GM19035 (cell line): ENCODE data around the gene MMAB.

Experiments
- ATAC-seq: cut with Tn5 transposase; IDR thresholded peaks from one replicate; pipeline ENCODE4 v1.9.1; 2021; ENCODE audit not compliant: unreplicated experiment

Gene MMAB

DNA sequence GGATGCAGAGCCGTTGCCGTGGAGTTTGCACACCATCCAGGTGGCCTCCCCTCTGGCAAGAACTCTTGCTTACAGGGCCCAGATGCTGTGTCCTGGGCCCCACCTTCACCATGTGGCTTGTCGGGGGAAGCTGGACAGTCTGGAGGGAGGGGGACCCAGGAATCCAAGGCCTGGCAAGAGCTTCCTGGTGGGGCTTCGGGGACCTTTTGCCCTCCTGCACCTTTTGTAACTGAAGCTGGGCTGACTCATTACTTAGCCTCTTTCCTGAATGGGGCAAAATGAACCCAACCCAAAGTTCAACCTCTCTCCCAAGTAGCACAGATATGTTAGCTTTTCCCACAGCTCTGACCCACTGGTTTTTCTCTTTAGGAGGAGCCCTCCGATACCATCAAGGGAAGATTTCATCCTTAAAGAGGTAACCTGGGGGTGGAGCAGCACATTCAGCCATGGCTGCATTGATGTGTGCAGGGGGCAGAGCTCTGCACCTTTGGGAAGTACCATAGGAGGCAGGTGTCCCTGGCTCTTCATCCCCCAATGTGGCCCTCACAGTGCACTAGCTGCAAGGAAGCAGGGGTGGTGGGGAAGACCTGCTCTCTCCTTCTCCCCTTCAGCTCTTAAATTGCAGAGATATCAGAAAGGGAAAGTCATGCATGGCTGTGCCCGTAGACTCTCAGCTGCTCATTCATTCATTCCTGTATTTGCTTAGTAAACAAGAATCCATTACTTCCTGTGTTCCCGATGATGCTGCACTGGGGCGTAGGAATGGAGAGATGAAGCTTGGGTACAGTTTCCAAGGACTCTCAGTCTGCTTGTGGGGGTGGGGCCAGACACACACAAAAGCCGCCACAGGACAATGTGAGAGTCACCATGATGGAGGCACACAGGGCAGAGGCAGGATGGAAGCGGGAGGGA lies 13.3 kb upstream of the MMAB start:
- ATAC-seq: no peak

DNA sequence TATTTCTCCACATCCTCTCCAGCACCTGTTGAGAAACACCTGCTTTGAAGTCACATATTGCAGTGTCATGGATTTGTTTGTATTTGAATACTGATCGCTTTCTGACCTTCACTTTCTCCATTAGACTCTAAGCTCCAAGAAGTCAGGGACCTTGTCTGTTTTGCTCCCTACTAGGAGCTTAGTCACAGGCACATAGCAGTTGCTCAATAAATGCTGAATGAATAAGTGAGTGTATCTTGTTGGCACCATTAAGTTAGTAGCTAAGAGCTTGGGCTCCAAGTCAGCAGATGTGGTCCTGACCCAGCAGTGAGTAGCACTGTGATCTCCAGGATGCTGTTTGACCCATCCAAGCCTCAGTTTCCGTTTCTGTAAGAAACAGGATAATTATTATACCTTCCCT lies 10.4 kb upstream of the MMAB start:
- ATAC-seq: no peak

DNA sequence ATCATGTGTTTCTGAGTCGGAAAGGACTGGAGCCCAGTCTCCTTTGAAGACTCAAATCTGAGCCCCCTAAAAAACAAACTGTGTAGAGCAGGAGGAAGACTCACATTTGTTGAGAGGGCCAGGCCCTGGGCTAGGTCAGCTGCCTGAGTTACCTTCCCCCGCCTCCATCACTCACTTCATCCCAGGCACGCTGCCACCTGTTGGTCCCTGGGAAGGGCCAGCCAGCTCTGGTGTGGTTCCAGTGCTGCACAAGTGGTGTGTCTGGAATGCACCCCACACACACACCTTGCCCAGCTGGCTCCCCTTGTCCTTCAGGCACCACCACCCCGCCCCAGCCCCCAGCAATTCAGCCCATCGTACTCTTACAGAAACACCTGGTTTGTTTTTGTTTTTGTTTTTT lies 9.3 kb upstream of the MMAB start:
- ATAC-seq: no peak

DNA sequence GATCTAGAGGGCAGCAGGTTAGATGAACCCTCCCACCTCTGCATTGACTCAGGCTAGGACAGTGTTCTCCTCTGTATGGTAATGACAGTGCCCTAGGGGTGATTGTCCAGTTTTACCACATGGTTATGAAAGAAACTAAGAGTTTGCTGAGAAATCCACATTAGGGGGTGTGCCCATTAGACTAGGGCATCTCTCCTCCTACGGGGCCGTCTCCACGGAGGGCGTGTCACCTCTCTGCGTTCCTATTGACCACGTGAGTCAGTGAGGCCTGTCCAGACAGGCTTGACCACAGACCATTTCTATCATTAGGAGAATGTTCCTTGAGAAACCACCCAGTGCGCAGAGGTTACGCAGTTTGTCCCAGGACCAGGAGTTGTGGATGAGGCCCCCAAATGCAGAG lies 8.6 kb upstream of the MMAB start:
- ATAC-seq: no peak

DNA sequence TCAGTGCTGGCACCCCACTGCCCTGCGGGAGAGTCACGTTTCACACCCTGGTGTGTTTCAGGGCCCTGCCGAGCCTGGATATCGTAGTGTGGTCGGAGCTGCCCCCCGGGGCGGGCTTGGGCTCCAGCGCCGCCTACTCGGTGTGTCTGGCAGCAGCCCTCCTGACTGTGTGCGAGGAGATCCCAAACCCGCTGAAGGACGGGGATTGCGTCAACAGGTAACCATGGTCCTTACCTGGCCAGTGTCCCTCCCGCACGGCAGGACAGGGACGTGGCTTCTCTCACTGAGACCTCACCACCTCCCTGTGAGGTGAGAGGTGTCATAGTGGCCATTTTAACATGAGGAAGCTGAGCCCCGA lies 8.0 kb upstream of the MMAB start:
- no peak for ATAC-seq

DNA sequence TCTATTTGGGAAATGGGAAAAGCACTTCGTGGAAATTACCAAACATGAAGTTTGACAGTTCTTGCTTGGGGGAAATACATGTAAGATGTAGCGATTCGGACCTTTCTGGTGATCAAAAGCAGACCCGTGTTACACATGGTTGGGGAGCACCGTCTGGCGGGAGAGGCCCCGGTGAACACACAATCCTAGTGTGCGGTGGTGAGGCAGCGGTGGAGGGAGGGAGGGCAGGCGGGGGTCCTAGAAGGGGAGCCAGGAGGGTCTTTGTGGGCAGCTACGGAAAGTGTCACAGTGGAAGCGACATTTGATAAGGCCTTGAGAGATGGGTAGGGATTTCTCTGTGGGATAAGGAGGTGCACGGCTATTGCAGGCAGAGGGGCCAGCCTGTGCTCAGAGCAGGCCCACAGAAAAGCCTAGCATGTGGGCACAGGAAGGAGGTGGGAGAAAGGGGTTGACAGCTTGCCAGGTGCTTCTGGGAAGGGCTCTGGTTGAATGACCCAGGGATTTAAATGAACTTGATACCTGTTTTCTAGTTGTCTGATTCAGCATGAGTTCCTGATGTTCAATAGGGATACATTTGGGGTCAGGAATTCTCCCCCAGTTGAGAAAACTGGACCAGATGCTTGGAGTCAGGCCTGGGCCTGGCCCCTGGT lies 7.5 kb upstream of the MMAB start:
- ATAC-seq: no peak

DNA sequence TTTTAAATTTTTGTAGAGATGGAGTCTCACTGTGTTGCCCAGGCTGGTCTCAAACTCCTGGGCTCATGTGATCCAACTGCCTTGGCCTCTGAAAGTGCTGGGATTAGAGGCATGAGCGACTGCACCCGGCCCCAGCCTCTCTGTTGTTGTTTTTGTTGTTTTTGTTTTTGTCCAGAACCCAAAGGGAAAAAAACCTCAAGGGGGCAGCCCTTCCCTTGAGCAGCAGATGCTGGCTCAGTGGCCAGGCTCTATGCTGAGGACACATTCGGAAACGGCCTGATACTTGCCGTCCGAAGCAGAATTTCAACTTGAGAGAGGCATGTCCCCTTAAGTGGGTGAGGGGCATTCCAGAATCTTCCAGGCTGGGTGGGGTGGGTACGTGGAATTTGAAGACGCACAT lies 7.0 kb upstream of the MMAB start:
- no peak for ATAC-seq

DNA sequence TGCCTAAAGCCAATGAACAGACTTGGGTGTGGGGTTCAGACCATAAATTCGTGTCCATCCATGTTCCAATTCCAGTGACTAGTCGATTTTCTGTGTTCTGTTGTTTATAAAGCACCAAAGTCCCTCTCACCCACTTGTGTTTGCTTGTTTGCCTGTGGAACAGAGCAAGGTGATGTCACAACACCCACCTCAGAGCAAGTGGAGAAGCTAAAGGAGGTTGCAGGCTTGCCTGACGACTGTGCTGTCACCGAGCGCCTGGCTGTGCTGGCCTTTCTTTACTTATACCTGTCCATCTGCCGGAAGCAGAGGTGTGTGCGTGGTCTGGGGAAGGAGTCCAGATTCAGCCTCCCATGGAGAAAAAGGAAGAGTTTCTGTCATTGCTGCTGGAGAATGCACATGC lies 6.3 kb upstream of the MMAB start:
- ATAC-seq: no peak

DNA sequence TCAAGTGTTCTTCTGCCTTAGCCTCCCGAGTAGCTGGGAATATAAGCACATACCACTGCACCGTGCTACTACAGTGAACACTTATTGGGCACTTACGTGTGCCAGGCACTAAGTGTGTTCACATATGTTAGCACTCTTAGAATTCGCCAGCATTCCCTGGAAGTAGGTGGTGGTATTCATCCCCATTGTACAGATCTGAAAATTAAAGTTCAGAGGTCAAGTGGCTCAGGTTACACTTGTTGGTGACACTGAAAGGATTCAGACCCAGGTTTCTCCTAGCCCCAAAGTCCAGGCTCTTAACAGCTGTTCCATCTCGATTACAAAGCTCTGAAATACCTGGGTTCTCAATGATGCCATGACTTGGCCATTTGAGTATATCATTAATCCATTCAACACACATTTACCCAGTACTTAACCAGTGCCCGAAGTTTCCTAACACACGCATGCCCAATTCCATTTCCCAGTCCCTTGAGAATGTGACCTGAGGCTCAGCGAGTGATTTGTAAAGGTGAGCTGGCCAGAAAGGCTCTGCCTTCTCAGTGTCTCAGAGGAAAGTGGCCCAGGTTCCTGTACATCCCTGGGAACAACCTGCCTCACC lies 5.1 kb upstream of the MMAB start:
- no peak for ATAC-seq

DNA sequence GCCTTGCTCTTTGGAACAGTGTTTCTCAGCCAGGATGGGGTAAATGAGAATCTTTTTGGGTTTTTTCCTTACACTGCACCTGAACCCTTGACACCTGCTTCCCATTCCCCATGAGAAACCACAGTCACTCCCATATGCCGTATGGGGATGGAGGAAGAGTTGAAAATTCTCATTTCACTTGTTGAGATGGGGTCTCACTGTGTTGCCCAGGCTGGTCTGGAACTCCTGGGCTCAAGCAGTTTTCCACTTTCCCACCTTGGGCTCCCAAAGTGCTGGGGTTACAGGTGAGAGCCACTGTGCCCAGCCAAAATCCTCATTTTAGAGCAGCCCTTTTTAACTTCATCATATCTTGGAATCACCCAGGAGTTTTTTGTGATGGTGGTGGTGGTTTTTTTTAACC lies 4.0 kb upstream of the MMAB start:
- no peak for ATAC-seq

DNA sequence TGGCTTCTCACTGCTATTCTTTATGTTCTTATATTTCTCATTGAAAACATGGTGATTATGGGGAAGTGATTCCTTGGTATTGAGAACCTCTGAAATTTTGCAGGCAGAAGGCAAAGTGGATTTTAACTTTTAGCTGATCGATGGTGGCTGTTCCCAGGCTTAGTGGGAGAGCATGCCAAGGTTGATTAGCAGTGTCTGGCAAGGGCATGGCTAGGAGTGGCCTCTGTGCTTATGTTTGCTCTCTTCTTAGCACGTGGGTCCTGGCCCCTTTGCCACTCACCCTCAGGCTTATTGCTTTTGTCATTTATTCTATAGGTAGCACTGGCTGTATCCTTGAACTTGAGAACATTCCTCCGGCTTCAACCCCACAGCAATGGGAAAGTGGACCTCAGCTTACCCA lies 2.4 kb upstream of the MMAB start:
- ATAC-seq: no peak

DNA sequence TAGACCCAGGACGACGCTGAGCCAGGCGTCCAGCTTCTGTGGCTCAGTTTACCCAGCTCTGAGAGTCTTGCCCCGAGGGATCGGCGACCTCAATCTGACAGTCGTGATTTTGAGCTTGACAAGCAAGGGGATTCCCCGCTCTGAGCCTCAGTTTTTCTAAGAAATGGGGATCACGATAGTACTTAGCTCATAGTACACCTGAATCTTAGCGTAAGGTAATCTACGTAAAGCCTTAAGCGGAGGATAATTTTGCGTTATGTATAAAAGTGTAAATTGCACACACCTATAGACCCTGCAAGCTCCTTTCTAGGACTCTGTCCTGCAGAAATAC lies 575 bp upstream of the MMAB start:
- ATAC-seq: peak; percentile 19

DNA sequence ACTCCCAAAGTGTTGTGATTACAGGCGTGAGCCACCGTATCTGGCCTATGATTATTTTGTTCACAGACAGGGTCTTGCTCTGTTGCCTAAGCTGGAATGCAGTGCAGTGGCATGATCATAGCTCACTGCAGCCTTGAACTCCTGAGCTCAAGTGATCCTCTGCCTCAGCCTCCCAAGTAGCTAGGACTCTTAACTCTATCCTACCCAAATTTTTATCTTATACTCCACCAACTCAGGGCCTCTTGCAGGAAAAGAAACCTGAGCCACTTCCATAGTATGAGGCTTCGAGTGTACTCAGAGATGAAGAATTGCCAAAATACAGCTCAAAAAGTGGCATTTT lies 828 bp downstream of the MMAB start:
- no peak for ATAC-seq

DNA sequence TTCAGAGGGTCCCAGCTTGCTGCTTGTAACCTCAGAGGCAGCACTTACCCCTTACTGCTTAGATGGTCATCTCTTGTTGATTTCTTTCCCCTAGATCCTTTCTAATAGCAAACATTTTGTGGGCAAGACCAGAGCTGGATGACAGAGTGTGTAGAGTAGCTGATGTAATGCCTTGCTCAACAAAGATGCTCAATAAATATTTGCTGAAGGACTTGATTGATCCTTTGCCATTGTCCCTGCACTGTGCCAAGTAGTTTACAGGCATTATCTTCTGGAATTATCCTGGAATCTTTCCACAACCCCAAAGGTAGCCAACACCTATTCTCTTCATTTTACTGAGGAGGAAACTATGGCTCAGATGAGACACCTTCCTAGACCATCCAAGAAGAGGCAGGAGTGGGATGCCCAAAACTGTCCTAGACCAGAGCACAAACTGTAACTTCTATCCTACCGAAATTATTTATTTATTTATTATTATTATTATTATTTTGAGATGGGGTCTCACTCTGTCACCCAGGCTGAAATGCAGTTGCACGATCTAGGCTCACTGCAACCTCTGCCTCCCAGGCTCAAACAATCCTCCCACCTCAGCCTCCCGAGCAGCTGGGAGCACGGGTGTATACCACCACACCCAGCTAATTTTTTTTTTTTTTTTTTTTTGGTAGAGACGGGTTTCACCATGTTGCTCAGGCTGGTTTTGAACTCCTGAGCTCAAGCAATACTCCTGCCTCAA lies 1.4 kb downstream of the MMAB start:
- ATAC-seq: no peak

DNA sequence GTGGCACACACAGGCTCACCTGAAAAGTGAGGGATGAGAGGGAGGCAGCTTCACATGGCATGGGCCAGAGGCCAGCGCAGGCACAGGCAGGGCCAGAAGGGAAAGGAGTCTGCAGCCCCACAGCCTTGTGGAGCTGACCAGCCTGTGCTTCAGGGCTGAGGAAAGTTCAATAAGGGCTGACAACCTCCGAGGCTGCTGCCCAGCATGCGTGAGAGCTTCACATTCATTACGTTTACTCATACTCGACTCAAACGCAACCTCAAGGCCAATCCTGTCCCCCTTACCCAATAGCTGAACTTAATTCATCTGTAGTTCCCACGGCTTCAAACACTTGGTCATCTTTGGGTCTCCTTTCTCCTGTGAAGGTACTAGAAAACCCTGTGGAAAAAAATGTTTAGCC lies 4.8 kb downstream of the MMAB start:
- ATAC-seq: no peak

DNA sequence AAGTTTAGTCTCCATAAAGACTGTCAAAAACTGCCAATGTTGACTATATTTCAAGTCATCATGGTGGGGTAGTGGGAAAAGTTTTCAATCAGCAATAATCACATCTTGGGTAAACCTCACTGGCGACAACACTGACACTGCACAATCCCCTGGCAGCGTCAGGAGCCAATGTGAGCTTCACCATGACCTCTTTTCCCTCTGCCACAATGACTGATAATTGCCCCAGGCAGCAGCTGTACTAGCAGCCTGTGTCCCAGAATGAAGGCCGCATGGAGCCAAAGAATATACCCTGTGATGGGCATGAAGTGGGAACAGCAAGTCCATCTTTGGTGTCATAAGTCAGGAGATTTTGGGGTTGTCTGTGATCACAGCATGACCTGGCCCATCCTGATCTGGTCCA lies 5.3 kb downstream of the MMAB start:
- no peak for ATAC-seq

DNA sequence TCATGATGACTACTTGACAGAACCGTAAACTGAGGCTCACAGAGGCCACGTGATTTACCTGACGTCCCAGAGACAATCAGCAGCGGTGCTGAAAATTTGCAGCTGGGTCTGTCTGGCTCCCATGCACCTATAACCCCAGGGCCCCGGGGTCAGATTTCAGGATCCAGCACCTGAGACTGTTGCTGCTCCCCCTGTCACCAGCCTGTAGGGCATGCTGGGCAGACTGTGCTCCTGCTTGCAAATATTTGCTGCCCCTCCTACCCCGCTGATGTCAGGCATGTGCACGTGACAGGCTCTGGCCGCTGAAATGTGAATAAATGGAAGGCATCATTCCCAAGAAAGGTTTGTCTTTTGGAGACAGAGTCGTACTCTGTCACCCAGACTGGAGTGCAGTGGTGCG lies 6.0 kb downstream of the MMAB start:
- no peak for ATAC-seq

DNA sequence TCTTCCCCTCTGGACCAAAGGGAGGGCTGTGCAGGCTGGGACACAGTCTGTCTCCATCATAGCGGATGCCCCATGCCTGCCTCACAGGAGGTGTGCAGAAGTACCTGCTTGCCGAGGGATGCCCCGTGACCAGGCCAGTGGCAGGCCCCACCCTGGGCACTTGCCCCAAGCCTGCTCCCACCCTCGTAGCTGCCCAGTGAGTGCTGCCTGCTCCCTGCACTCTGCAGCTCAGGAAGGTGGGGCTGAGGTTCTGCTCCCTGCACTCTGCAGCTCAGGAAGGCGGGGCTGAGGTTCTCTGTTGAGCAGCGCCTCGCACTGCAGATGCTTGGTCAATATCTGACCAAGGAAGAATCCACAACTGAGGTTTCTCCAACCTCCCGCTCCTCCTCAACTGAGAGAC lies 6.9 kb downstream of the MMAB start:
- ATAC-seq: no peak

DNA sequence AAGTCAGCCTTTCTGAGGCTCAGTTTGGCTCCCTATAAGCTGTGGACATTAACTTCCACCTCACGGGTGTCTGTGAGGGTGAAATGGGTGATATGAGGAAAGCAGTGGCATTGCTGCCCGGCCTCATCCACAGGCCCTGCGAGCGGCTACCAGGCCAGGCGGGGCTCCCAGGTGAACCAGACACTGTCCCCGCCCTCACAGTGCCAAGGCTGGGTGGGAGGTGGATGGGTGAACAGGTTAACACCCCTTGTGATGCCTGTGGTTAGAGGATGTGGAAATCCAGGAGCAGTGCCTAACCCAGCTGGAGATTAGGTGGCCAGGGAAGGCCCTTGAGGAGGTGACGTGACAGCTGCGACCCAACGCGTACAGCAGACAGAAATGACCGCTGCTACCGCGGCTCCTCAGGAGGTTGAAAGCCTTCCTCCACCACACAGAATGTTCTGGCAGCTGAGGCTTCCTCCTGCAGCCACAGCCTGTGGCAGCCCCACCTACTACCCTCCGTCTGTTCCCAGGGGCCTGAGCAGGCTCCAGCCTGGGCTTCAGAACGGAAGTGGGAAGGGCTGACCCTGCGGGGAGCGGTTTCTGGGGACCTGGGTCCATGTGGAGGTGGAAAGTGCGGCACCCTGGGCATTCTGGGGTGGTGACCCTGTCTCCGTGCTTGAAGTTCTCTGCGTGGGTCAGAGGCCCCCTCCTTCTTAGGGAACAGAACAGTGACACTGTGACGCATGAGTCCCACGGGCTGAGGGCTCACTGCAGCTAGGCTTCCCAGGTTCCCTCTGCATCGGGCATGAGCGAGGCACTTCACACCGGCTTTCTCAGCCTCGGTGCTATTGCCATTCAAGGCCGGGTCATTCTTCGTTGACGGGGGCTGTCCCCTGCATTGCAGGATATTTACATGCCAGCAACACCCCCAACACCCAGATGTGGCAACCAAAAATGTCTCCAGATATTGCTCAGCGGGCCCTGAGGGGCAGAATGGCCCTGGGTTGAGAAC lies 9.7 kb downstream of the MMAB start:
- ATAC-seq: no peak

DNA sequence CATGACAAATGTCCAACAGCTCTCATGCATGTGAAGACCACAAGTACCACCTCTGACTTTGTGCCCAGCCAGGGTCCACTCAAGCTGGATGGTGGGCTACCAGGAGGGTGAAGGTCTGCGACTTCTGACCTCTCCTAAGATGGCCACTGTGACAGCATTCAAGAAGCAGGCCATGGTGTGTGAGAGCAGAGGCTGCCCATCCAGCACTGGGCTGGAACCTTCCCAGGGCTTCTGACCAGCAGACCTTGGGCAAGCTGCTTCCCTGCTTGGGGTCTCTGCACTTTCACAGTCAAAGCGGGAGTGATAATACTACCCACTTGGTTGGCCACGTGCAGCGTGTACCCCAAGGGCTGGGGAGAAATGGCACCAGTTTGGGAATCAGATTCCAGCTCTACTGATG lies 10.4 kb downstream of the MMAB start:
- no peak for ATAC-seq

DNA sequence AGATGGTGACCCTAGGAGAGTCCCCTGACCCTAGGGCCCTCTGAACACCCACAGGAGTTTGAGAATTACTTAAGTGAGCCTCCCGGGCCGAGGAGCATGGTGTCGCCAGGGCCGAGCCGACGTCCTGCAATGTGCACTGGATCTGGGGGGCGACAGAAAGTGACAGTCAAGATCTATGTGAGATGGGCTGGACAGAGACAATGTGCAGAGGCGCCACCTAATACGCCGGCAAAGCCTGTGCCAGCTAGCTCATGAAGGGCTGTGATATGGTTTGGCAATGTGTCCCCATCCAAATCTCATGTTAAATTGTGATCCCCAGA lies 11.6 kb downstream of the MMAB start:
- ATAC-seq: no peak
